ENCODE results near the gene FRMD4A.

The FRMD4A gene

DNA sequence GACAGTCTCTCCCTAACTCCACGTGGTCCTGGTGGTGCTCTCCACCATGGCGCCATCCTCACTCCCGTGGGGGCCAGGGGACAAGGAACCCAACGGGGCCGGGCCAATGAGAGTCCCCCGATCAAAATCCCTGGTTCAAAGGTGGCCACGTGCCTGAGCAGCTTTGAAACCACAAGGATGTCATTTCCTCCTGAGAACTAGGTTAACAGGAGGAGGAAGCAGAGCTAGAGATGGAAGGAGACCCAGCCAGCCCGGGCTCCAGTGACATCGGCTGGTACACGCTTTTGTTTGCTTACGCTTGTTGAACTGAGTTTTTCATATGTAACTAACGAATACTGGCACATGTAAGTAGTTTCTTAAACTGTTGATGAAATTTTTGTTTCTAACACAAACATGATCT is 682.3 kb downstream of the FRMD4A start:
- no peak for DNase-seq (ENCODE audit: low spot score)

DNA sequence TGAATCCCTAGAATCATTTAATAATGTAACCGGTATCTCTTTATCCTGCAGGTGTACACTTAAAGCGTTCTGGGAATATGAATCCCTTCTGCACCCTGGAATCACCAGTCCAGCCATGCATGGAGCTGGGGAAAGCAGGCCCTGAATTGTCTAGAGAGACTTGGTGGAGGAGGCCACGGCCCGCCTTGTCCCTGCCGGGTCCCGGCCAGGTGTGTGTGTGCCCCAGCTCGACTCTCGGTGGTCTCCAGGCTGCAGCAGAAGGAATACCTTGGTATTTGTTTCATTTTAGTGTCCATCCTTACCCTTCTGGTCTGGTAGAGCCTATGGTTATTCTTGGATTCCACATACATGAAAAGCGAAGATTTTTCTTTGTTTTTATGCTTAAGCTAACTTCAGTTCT is 685.9 kb downstream of the FRMD4A start:
- DNase-seq (ENCODE audit: low spot score), result no peak

DNA sequence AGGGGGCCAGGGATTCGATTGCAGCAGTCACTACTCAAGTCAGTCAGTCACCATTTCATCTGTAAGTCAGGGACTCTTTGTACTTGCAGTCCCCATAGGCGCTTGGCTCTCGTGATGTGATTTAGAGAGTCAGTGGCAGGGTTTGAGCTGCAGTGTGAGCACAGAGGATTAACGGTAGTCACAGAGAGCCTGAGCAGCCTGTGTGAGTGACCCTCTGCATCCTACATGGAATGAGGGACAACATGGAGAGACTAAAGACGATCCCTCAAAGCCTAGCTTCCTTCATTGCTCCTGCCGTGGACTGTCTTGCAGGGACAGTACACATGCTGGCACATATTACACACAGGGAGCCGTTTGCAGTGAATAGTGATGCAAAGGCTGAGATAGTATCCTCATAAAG is 687.7 kb downstream of the FRMD4A start:
- DNase-seq (ENCODE audit: low spot score), result no peak

DNA sequence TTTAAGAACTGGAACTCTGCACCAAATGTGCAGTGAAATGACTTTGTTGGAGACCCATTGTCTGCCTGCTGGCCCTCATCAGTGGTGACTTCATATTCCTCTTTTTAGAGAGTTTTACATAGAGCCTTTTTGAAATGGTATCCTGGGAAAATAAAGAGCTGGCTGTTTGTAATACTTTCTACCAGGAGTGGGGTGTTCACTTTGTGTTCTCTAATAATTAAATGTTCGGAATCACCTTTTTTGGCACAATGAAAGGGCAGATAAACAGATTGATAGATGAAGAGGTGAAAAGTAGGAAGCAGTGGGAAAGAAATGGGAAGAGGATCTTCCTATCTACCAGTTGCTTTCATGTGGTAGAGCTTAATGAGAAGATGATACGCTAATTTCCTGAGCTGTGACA is 688.4 kb downstream of the FRMD4A start:
- DNase-seq (ENCODE audit: low spot score), result no peak

DNA sequence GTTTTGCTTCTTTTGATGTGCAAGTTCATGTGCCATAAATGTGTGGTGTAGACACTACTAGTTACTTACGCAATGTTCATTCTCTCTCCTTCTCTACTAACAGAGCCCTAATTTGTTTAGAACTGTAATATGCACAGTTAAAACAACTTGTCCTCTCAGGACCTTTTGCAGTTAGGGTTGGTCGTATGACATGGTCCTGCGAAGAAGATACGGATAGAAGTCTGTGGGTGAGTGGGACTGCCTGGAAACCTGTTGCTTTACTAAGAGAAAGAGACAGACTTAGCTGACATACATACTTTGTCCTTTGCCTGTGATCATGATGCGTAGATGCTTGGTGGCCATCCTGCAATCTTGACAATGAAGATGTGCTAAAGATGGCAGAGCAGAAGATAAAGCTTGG is 692.8 kb downstream of the FRMD4A start:
- DNase-seq (ENCODE audit: low spot score), result no peak

DNA sequence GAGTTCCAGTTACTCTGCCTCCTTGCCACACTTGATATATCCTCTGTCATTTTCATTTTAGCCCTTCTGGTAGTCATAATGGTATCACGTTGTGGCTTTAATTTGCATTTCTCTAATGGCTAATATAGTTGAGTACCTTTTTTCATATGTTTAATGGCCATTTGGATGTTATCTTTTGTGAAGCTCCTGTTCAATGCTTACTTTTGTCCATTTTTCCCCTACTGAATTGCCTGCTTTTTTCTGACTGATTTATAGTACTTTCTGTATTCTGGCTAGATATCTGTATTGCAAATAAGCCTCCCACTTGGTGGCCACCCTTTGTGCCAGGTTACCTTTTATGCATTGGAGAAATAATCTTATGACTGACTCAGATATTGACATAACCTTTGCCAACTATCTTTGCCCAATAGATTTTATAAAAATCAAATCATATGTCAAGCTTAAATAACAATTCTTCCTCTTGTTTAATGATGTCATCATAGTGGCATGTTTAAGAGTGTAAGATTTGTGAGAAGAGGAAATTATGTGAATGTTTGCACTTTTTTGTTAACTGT is 693.3 kb downstream of the FRMD4A start:
- no peak for DNase-seq (ENCODE audit: low spot score)

DNA sequence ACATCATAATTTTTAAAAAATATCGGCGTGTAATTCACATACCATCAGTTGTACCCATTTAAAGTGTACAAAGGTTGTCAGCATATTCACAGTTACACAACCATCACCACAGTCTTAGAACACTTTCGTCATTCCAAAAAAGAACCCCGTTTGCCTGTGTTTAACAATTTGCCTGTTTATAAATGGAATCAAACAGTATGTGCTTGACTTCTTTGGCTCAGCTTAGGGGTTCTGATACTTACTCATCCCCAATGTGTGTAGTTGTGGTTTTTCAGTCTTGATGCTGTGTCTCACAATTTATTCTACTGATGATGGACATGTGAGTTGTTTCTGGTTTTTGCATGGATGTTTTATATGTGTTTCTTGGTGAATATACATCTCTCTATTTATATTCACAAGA is 693.9 kb downstream of the FRMD4A start:
- no peak for DNase-seq (ENCODE audit: low spot score)

DNA sequence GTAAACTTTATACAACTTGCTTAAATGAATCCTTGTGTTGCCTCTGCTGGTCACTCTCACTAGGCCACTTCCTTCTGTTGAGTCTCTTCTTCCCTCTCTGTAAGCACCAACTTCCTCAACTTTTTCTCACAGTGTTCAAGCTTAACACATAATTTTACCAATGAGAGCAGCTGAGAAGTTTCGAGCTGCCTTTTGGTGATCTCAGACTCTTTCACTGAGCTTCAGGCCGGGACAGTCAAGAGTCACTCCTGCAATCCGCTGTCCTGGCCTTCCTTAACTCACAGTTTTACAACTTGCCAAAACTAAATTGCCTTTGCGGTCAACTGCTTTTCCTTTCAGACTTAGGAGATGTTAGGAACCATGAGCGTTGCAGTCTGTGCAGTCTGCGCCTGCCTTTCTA is 696.5 kb downstream of the FRMD4A start:
- no peak for DNase-seq (ENCODE audit: low spot score)

DNA sequence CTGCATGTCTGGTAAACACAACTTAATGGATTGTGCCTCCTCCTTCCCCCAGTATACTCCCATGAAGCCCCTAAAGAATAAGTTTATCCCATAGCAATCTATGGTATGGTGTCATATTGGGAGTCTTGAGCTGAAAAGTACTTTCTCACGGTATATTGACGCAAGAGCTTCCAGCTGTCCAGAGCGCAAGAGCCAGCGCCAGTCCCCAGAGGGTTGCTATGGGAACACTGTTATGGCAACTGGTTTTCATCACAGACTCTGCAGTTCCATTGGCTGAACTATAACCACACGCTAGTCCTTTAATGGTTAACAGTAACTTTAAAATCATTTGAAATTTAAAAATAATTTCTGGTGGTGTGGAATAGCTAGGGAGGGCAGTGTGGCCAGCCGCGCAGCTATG is 697.0 kb downstream of the FRMD4A start:
- DNase-seq (ENCODE audit: low spot score), result no peak

DNA sequence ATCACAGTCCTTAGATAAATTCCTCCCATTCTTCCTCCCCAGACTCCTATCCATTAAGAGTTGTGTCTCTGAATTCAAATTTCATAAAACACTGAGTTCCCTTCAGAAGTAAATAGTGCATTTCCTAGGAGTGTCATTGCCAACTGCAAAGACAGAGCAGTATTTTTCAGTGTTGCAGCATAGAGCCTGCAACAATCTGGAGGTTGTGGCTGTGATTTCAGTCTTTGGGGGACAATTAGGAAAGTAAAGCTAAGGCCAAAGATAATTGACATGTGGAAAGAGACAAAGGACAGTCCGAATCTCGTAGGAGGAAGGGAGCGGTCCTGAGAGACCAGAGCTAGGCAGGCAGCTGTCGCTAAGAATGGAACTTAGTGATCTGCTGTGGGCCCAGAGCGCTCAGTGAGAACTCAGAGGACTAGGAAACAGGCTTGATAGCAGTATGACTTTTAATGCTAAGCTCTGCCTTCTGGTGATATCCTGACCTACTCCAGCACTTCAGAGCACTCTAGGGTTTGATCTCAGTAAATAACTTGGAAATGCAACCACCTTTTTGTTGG is 697.8 kb downstream of the FRMD4A start:
- DNase-seq (ENCODE audit: low spot score), result no peak

DNA sequence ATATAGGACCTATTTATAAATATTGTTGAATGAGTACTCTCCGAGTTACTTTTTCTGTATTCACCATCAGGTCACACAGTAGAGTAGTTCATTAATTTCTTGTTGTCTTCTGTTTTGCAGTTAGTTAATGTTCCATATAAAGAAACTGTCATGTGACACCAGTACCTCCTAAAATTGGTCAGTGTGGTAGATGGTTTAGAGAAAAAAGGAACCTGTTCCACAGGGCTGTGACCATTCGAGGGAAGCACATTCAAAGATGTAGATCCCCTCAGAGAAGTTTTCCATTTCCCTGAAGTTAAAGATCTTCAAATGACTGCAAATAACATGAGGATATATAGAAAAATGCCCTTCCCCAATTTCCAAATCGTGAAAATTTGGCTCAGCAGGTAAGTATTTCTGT is 698.3 kb downstream of the FRMD4A start:
- no peak for DNase-seq (ENCODE audit: low spot score)

DNA sequence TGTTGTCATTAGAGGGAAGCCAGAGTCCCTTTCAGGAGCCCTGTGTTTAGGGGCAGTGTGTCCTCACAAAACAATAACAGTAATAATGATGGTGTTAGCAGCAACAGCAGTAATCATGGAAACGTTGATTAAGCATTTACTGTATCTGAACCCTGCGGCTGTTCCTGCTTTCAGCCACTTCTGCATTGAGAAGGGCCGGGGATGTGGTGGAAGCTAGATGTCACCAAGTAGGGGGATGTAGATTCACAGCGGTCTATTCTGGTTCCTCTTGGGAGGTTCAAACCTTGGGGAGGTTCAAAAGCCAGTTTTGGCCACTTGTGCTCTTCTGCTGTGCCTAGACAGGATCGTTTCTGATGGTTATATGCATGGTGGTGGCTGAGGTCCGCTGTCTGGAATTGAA is 699.1 kb downstream of the FRMD4A start:
- DNase-seq (ENCODE audit: low spot score), result no peak

DNA sequence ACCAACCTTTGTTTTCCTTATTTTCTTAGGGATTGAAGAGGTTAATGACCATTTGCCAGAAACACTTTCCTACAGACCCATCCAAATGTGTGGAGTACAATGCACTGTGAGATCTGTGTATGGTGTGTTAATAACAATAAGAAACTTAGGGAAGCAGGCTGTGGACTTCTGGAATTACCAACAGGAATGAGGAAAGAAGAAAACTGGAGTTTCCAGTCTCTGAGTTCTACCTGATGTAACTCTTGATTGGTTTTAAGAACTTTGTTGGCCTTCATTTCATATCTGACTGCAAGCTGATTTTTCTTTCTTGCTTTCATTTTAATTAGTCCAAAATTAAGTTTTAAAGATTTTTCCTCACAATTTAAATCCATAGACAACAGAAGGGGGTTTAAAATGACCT is 700.5 kb downstream of the FRMD4A start:
- no peak for DNase-seq (ENCODE audit: low spot score)

DNA sequence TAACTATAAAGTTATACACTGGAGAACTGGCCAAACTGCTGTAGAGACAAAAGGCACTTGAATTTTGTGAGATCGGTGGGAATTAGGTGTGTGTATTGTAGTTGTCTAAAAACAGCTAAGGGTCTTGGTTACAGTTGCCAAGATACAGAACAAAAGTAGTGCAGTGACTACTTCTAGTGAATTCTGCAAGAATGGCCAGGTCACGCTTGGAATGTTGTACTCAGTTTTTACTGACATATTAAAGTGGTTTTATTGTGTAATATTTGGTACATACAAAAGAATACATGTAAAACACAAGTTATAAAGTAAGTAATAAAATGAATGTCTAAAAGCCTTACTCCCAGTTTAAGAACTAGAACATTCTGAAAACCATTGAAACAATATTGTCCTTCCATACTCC is 701.6 kb downstream of the FRMD4A start:
- DNase-seq (ENCODE audit: low spot score), result no peak

DNA sequence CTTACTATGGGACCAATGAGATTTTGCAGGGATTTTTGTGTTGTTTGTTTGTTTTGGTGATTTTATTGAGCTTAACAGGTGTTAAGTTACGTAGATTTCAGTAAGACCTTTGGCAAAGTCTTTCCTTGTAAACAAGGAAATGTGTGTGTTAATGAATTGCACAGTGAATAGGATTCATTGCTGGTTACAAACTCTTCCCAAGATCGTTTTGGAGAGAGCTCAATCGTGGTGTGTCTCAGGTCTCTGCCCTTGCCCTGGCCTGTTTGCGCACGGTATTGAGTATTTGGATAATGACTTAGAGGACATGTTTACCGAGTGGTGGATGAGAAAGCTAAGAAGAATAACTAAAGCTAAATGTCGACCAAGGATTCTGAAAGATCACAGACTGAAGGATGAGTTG is 702.1 kb downstream of the FRMD4A start:
- no peak for DNase-seq (ENCODE audit: low spot score)

DNA sequence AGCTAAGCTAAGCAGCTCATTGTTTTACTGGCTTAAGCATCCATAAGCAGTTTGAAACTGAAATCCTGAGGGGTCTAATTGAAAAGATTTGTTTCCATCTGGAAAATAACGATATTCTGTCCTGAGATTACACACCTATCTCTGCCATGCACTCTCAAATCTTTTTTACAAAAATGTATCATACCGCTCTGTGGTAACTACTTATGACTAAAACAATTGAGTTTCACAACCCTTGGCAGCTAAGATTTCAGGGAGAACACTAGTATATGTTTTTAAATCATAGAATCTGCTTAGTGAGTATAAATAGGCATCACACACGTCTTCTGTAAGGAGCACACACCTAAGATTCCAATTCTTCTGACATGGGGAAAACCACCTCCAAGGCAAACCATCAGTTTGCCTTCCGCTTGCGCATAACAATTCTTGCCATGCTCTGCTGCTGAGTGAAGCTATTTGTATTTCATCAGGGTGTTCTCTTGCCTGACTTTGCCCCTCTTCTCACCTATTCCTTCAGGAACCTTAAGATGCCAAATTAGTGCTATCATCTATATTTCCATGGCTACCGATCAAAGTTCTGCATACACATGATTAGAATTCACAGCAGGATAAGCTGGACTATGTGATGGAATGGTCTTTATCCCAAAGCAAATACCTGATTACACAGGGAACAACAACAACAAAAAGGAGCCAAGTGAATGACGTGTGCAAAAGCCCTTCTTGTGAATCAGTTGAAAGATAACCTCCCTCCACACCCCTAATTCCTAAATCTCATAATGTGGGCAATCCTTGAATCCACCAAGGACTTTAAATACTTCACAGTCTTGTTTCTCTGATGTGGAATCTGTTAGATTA is 703.0 kb downstream of the FRMD4A start:
- no peak for DNase-seq (ENCODE audit: low spot score)

DNA sequence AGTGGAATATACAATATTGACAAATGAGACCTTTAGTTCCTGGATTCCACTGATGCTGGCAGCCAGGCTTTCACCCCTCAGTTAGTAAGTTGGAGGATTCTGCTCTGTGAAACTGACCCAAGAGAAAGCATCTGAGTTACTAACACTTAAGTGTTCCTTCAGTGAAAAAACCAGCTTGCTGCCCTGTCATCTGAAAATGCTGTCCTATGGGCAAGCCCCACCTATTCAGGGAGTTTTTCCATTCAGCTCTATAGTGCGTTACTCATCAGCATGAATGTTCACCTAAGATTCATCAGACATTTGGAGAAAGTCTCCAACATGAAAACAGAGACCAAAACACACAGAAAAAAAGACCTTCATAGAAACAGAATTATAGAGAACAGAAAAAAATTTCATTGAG is 706.1 kb downstream of the FRMD4A start:
- no peak for DNase-seq (ENCODE audit: low spot score)

DNA sequence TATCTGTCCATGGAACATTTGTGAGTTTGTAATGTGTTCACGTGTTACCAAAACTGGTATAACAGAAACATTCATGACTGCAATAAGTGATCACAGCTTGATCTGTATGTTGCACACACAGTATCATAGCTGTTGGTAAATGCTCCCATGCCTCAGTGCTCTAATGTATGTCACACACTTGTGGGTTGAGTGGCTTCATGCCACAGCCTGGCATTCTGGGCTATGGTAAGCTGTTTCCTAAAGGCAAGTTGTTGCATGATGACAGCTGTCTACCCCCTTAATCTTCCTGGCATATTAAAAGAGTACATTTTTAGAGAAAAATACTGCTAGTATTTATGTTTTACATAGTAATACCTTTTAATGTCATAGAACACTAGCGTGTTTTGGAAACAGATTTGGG is 708.8 kb downstream of the FRMD4A start:
- DNase-seq (ENCODE audit: low spot score), result no peak

DNA sequence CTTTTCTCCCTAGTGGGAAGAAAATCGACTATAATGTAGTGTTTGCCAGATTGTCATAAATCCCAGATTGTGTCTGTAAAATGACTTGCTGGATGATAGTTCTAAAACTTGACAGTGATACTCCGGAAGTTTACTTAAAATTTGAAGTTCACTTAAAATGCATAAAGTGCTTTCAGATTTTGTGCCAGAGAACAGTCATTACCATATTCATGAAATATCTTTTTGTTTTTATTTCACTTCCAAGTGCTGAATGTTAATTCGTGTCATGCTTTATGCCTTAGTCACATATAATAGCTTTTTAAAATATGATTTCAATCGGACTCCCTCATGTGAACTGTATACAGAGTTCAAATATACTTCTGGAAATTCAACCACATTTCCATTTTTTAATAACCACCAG is 713.6 kb downstream of the FRMD4A start:
- no peak for DNase-seq (ENCODE audit: low spot score)

DNA sequence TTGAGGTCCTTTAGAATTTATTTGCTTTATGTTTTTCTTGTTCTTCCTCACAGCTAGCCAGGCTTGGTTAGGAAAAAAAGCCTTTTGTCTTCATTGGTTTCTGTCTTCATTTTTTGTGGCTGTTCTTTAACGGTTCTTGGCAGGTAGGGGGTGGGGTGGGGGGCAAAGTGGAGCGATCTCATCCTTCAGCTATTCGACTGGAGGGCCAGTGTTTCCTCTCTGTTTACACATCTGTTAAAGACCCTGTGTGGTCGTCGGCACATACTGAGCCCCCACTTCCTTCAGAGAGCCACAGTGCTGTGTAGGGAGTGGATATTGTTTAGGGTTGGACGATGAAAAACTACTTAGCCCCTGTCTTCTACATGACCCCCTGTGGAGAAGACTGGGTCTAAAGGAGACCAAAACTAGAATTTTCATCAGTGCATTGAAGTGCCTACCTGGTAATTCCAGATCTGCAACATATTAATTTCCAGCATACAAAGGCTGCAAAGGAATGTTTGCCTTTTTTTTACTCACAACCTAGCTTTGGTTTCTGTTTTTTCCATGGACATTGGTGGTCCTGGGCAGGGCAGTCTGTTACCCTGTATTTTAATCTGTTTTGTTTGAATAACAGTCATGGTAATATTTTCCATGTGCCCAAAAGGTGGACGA is 714.9 kb downstream of the FRMD4A start:
- DNase-seq (ENCODE audit: low spot score), result no peak

DNA sequence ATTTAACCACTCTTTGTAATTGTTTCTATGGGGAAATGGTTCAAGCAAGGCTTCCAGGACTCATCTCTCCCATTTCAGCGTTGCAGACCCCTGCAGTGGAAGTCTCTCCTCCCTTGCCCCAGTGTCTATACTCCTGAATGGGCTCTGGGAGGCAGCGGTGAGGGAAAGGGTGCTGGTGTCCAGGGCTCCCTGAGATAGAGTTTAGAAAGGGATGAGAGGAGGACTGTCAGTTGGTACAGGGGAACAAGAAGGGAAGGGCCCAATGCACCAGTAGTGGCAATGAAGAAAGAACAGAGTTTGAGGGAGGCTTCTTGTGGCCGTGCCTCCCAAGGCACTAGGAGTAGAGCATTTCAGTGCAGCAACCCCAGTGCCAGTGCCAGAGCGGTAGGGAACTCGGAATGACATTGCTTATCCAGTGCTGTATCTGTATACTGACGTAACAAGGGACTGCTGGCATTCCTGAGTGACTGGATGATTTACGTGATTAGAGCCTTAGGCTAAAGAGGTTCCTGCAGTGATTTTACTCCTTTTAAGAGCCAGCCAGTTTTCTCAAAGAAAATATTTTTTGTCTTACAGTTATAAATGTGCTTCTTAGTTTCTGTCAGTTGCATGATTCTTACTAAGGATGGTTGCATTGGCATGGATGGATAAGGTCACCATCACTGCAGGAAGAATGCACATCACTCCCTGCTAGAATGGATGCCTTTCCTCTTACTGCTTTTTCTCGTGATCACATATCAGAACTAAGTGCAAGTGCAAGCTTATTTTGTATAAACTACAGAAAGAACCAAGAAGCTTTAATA is 716.0 kb downstream of the FRMD4A start:
- no peak for DNase-seq (ENCODE audit: low spot score)

DNA sequence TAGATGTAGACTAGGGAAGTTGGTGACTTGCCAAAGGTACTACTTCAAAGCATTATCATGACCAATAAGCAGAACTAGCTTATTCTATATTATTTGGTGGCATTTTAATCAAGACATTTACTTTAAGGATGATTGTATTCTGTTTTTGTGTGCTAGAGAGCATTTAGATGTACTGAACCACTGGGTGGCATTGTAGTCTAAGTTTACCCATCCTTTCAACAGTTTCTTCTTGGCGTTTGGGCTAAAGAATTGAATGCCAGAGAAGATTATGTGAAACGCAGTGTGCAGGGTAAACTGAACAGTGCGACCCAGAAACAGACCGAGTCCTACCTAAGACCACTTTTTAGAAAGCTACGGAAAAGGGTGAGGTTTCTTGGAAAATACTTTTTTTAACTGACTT is 717.2 kb downstream of the FRMD4A start:
- DNase-seq (ENCODE audit: low spot score), result no peak

All from HuH-7.5 (cell line).